Type B pancreatic cell (in vitro differentiated cells): ENCODE results near the gene ATRNL1. TPM values are rescaled to one million over a fixed set of nuclear protein-coding genes. Genes with fewer than 3 reads are reported as not detected.

Experiments
- DNase-seq: peaks from one replicate; pipeline ENCODE4 v3.0.0; 2021; ENCODE audit warnings: mixed read lengths; ENCODE audit not compliant: unreplicated experiment; ENCODE audit errors: extremely low spot score
- H3K27ac Mint-ChIP-seq: 2 replicates; pipeline ENCODE4 v1.8.0; 2021; ENCODE audit warnings: mild to moderate bottlenecking, mixed read lengths
- H3K27me3 Mint-ChIP-seq: 2 replicates; pipeline ENCODE4 v1.8.0; 2021; ENCODE audit warnings: mixed read lengths
- H3K36me3 Mint-ChIP-seq: 2 replicates; pipeline ENCODE4 v1.8.0; 2021; ENCODE audit warnings: mixed read lengths
- H3K4me1 Mint-ChIP-seq: one replicate; pipeline ENCODE4 v1.8.0; 2021; ENCODE audit warnings: mixed read lengths; ENCODE audit not compliant: unreplicated experiment
- H3K4me3 Mint-ChIP-seq: 2 replicates; pipeline ENCODE4 v1.8.0; 2021; ENCODE audit warnings: mild to moderate bottlenecking, mixed read lengths
- H3K9me3 Mint-ChIP-seq: 2 replicates; pipeline ENCODE4 v1.8.0; 2021; ENCODE audit warnings: mixed read lengths
- CTCF ChIP-seq: fragments of 200-600 bp; sonication (generic); conservative IDR thresholded peaks from 2 replicates; pipeline ENCODE4 v1.5.0; 2021; ENCODE audit warnings: antibody characterized with exemption, mild to moderate bottlenecking
- total RNA-seq: library from RNA; stranded (reverse); gene quantifications from 2 replicates; pipeline ENCODE4 v1.2.1, GENCODE V29; 2021; ENCODE audit warnings: low replicate concordance

Gene ATRNL1
- total RNA-seq, 1 donor from 2014 or later, result 38.4 TPM

GRCh38 chr10:115606086-115606485 is 512.9 kb downstream of the ATRNL1 start:
- TF ChIP-seq CTCF, result no peak
- H3K4me3 Mint-ChIP-seq, result no peak overlapping the region
- no peaks in the 10 kb centered on the region for H3K36me3 Mint-ChIP-seq
- no peak for DNase-seq
- H3K27ac Mint-ChIP-seq, result no peak overlapping the region
- H3K27me3 Mint-ChIP-seq, result no peaks in the 10 kb centered on the region
- H3K9me3 Mint-ChIP-seq, result no peaks in the 10 kb centered on the region
- peaks cover 4% of the 10 kb centered on the region for H3K4me1 Mint-ChIP-seq

- Mint-ChIP-seq H3K27ac (no peak overlapping the region), H3K9me3 (no peaks in the 10 kb centered on the region), H3K4me1 (peaks cover 4% of the 10 kb centered on the region), H3K27me3 (no peaks in the 10 kb centered on the region), H3K4me3 (no peak overlapping the region), H3K36me3 (no peaks in the 10 kb centered on the region)
- DNase-seq, result no peak
- TF ChIP-seq CTCF, result no peak
Observed at GRCh38 chr10:115606741-115607140, 513.6 kb downstream of the ATRNL1 start.

- H3K36me3 Mint-ChIP-seq, result no peaks in the 10 kb centered on the region
- H3K27ac Mint-ChIP-seq, result no peak overlapping the region
- no peak for DNase-seq
- no peaks in the 10 kb centered on the region for H3K9me3 Mint-ChIP-seq
- no peak overlapping the region for H3K4me3 Mint-ChIP-seq
- no peaks in the 10 kb centered on the region for H3K4me1 Mint-ChIP-seq
- no peaks in the 10 kb centered on the region for H3K27me3 Mint-ChIP-seq
- TF ChIP-seq CTCF, result no peak
Observed at GRCh38 chr10:115624448-115624847, 531.3 kb downstream of the ATRNL1 start.

DNA sequence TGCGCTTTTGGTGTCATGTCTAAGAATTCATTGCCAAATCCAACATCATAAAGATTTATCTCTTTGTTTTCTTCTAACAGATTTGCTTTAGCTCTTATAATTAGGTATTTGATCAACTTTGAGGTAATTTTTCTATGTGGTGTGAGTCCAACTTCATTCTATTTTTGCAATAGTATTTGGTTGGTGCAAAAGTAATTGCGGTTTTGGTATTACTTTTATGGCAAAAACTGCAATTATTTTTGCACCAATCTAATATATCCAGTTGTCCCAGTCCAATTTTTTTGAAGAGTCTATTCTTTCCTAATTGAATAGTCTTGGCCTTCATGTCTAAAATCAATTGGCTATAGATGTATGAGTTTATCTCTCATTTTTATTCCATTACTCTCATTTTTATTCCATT is 535.5 kb downstream of the ATRNL1 start:
- no peak overlapping the region for H3K4me3 Mint-ChIP-seq
- no peak for DNase-seq
- no peak overlapping the region for H3K27ac Mint-ChIP-seq
- no peaks in the 10 kb centered on the region for H3K9me3 Mint-ChIP-seq
- H3K27me3 Mint-ChIP-seq, result no peaks in the 10 kb centered on the region
- TF ChIP-seq CTCF, result no peak
- H3K36me3 Mint-ChIP-seq, result no peaks in the 10 kb centered on the region
- no peaks in the 10 kb centered on the region for H3K4me1 Mint-ChIP-seq

DNA sequence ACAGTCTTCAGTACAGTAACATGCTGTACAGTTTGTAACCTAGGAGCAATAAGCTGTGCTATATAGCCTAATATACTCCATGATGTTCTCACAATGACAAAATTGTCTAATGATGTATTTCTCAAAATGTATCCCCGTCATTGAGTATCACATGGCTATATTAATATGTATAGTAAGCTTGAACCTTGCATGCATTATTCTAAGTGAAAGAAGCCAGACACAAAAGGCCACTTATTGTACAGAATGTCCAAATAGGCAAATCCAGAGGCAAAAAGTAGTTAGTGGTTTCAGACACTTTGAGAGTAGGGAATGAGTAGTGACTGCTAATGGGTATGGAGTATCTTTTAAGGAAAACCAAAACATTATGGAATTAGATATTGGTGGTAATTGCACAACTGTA is 545.1 kb downstream of the ATRNL1 start:
- H3K4me1 Mint-ChIP-seq, result no peaks in the 10 kb centered on the region
- H3K27me3 Mint-ChIP-seq, result no peaks in the 10 kb centered on the region
- no peak for TF ChIP-seq CTCF
- no peak for DNase-seq
- no peaks in the 10 kb centered on the region for H3K36me3 Mint-ChIP-seq
- H3K4me3 Mint-ChIP-seq, result no peak overlapping the region
- H3K9me3 Mint-ChIP-seq, result no peaks in the 10 kb centered on the region
- H3K27ac Mint-ChIP-seq, result no peak overlapping the region

- H3K4me3 Mint-ChIP-seq, result no peak overlapping the region
- TF ChIP-seq CTCF, result no peak
- H3K27ac Mint-ChIP-seq, result no peak overlapping the region
- H3K36me3 Mint-ChIP-seq, result no peaks in the 10 kb centered on the region
- DNase-seq, result no peak
- H3K9me3 Mint-ChIP-seq, result no peaks in the 10 kb centered on the region
- H3K27me3 Mint-ChIP-seq, result no peaks in the 10 kb centered on the region
- H3K4me1 Mint-ChIP-seq, result no peaks in the 10 kb centered on the region
Observed at GRCh38 chr10:115649217-115649616, 556.1 kb downstream of the ATRNL1 start.
